HUES48 (cell line): ENCODE measurements around the gene EXT2.

Source experiments
- H3K27ac ChIP-seq: one replicate; pipeline ENCODE4 v1.7.0; 2013; ENCODE audit warnings: low read depth, low read length, inconsistent platforms
- H3K27me3 ChIP-seq: 2 replicates; pipeline ENCODE4 v1.6.1; 2013; ENCODE audit warnings: mild to moderate bottlenecking, low read length; ENCODE audit not compliant: control insufficient read depth, insufficient read depth
- H3K36me3 ChIP-seq: 2 replicates; pipeline ENCODE4 v1.6.1; 2013; ENCODE audit warnings: low read length; ENCODE audit not compliant: control insufficient read depth, insufficient read depth
- H3K4me1 ChIP-seq: 2 replicates; pipeline ENCODE4 v1.6.1; 2013; ENCODE audit warnings: mild to moderate bottlenecking, low read length; ENCODE audit not compliant: control insufficient read depth, insufficient read depth
- H3K4me3 ChIP-seq: 2 replicates; pipeline ENCODE4 v1.5.1; 2013; ENCODE audit warnings: mild to moderate bottlenecking, low read depth, low read length
- H3K9ac ChIP-seq: 2 replicates; pipeline ENCODE4 v1.6.1; 2013; ENCODE audit warnings: mild to moderate bottlenecking, low read depth, low read length, moderate library complexity
- H3K9me3 ChIP-seq: 2 replicates; pipeline ENCODE4 v1.6.1; 2013; ENCODE audit warnings: low read length; ENCODE audit not compliant: control insufficient read depth, insufficient read depth

The EXT2 gene

DNA sequence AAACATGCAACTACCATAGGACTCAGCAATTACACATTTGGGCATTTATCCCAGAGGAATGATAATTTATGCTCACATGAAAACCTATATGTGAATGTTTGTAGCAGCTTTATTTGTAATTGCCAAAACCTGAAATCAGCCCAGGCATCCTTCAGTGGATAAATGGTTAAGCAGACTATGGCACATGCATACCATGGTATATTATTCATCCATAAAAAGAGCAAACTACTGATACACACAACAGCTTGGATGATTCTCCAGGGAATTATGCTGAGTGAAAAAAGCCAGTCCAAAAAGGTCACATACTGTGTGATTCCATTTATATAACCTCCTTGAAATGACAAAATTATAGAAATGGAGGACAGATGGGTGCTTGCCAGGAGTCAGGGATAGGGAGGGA, 127.8 kb downstream of the EXT2 start:
- no peaks in the 10 kb centered on the region for H3K27me3 ChIP-seq
- H3K4me1 ChIP-seq, result no peaks in the 10 kb centered on the region
- H3K27ac ChIP-seq, result no peak overlapping the region
- no peak overlapping the region for H3K9ac ChIP-seq
- H3K4me3 ChIP-seq, result no peak overlapping the region
- H3K9me3 ChIP-seq, result no peaks in the 10 kb centered on the region
- H3K36me3 ChIP-seq, result no peaks in the 10 kb centered on the region

GRCh38 chr11:44224867-44225501, 129.5 kb downstream of the EXT2 start:
- Histone ChIP-seq H3K36me3 (no peaks in the 10 kb centered on the region), H3K4me1 (no peaks in the 10 kb centered on the region), H3K27ac (no peak overlapping the region), H3K27me3 (no peaks in the 10 kb centered on the region), H3K9me3 (no peaks in the 10 kb centered on the region), H3K9ac (no peak overlapping the region), H3K4me3 (no peak overlapping the region)

- Histone ChIP-seq H3K4me3 (no peak overlapping the region), H3K9ac (no peak overlapping the region), H3K27me3 (no peaks in the 10 kb centered on the region), H3K27ac (no peak overlapping the region), H3K36me3 (no peaks in the 10 kb centered on the region), H3K9me3 (no peaks in the 10 kb centered on the region), H3K4me1 (no peaks in the 10 kb centered on the region)
Measured at GRCh38 chr11:44226490-44226889, 131.0 kb downstream of the EXT2 start.

- Histone ChIP-seq H3K9me3 (no peaks in the 10 kb centered on the region), H3K9ac (no peak overlapping the region), H3K4me3 (no peak overlapping the region), H3K4me1 (no peaks in the 10 kb centered on the region), H3K27ac (no peak overlapping the region), H3K36me3 (no peaks in the 10 kb centered on the region), H3K27me3 (no peaks in the 10 kb centered on the region)
Measured at GRCh38 chr11:44226945-44227344, 131.5 kb downstream of the EXT2 start.

- Histone ChIP-seq H3K4me3 (no peak overlapping the region), H3K9ac (no peak overlapping the region), H3K36me3 (no peaks in the 10 kb centered on the region), H3K4me1 (no peaks in the 10 kb centered on the region), H3K27me3 (no peaks in the 10 kb centered on the region), H3K27ac (no peak overlapping the region), H3K9me3 (no peaks in the 10 kb centered on the region)
Measured at GRCh38 chr11:44228379-44228778, 132.9 kb downstream of the EXT2 start.

DNA sequence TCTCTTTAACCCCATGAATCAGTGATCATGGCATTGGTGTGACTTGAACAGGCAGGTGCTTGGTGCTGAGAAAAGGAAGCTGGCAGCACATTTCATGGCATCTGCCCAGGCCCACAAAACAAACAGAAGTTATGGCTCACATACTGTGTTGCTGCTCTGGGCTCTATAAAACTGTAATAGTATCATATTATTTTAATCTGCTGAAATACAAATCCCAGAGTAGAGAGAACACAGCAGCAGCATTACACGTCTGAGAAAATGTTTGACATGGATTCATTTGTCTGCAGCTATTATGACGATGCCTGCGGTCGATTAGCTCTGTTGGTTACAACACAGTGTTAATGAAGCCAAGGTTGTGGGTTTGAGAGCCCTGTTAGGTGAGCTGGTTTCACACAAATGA, 133.6 kb downstream of the EXT2 start:
- H3K9me3 ChIP-seq, result no peaks in the 10 kb centered on the region
- no peak overlapping the region for H3K27ac ChIP-seq
- no peak overlapping the region for H3K9ac ChIP-seq
- no peak overlapping the region for H3K4me3 ChIP-seq
- H3K4me1 ChIP-seq, result no peaks in the 10 kb centered on the region
- H3K36me3 ChIP-seq, result no peaks in the 10 kb centered on the region
- no peaks in the 10 kb centered on the region for H3K27me3 ChIP-seq

DNA sequence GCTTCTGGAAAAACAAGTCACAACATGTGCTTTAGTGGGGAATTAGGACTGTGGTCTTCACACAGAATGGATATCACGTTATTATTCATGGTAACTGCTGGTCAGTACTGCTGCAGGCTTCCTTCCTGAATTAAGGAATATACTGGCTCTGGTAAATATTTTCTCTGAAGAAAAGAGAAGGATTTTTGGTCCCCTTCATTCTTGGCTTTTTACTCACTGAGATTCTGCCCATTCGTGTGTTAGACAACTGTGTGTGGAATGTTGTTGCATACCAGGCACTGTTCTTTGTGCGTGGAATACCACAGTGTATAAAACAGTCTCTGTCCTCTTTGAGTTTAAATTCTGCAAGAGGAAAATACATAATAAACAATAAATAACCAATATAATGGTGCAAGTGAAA, 134.1 kb downstream of the EXT2 start:
- Histone ChIP-seq H3K36me3 (no peaks in the 10 kb centered on the region), H3K9me3 (no peaks in the 10 kb centered on the region), H3K4me1 (no peaks in the 10 kb centered on the region), H3K27me3 (no peaks in the 10 kb centered on the region), H3K9ac (no peak overlapping the region), H3K4me3 (no peak overlapping the region), H3K27ac (no peak overlapping the region)

GRCh38 chr11:44235765-44236201, 140.3 kb downstream of the EXT2 start:
- no peaks in the 10 kb centered on the region for H3K27me3 ChIP-seq
- H3K4me3 ChIP-seq, result no peak overlapping the region
- H3K4me1 ChIP-seq, result no peaks in the 10 kb centered on the region
- H3K27ac ChIP-seq, result no peak overlapping the region
- no peaks in the 10 kb centered on the region for H3K9me3 ChIP-seq
- H3K9ac ChIP-seq, result no peak overlapping the region
- H3K36me3 ChIP-seq, result peaks cover 11% of the 10 kb centered on the region; the same call in 1 of the 2 replicates

GRCh38 chr11:44236296-44236695, 140.8 kb downstream of the EXT2 start:
- Histone ChIP-seq H3K27me3 (no peaks in the 10 kb centered on the region), H3K4me3 (no peak overlapping the region), H3K9ac (no peak overlapping the region), H3K27ac (no peak overlapping the region), H3K9me3 (no peaks in the 10 kb centered on the region), H3K36me3 (peaks cover 11% of the 10 kb centered on the region; the same call in 1 of the 2 replicates), H3K4me1 (no peaks in the 10 kb centered on the region)

- Histone ChIP-seq H3K27ac (no peak overlapping the region), H3K4me1 (peaks cover under 1% of the 10 kb centered on the region; the same call in 1 of the 2 replicates), H3K36me3 (peaks cover 11% of the 10 kb centered on the region; the same call in 1 of the 2 replicates), H3K27me3 (no peaks in the 10 kb centered on the region), H3K4me3 (no peak overlapping the region), H3K9me3 (no peaks in the 10 kb centered on the region), H3K9ac (no peak overlapping the region)
Measured at GRCh38 chr11:44237156-44237555, 141.7 kb downstream of the EXT2 start.

DNA sequence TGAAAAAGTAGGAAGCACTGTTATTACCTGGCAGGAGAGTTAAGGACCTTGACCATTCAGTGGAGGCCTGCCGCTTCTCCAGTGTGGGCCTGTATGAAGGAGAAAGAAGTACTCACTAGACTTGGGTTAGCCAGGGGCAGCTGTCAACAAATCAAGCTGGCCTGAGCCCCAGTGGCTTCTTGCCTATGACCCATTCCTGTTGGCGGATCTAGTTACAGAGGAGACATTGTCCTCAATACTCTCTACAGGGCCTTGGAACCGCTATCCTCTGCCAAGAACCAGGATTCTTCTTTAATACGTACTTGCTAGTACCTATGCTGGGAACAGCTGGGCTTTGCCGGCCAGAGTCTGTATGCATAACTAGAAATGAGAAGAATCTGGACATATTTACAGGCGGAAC, 146.4 kb downstream of the EXT2 start:
- H3K36me3 ChIP-seq, result peaks cover 12% of the 10 kb centered on the region

More for the DNA sequence above, 146.4 kb downstream of the EXT2 start:
- Histone ChIP-seq H3K4me3 (no peak overlapping the region), H3K27ac (no peak overlapping the region), H3K9ac (no peak overlapping the region), H3K9me3 (no peaks in the 10 kb centered on the region), H3K27me3 (no peaks in the 10 kb centered on the region), H3K4me1 (peaks cover 30% of the 10 kb centered on the region)
